HCT116 (cell line): ENCODE results near the gene TMEM132D.

Source experiments
- POLR2AphosphoS5 ChIP-seq: IDR thresholded peaks from 2 replicates; pipeline ENCODE4 v1.6.1; 2011; ENCODE audit warnings: mild to moderate bottlenecking, low read depth, low read length, moderate library complexity
- TF ChIP-seq, protein P1 (sequence below), 3 experiments: fragments of 200-600 bp in 1 of 3; sonication (generic) in 1 of 3; IDR thresholded peaks in 2 of 3; conservative IDR thresholded peaks in 1 of 3; 2 replicates each; pipeline ENCODE4 v1.5.1; 2012 to 2017; ENCODE audit warnings: low read depth in 2 of 3, low read length in 2 of 3, antibody characterized with exemption in 1 of 3, borderline replicate concordance in 1 of 3, control low read depth in 1 of 3, mild to moderate bottlenecking in 1 of 3, mixed read lengths in 1 of 3, mixed run types in 1 of 3, moderate library complexity in 1 of 3; ENCODE audit not compliant: insufficient read depth in 1 of 3

- TF ChIP-seq, protein P1, sequence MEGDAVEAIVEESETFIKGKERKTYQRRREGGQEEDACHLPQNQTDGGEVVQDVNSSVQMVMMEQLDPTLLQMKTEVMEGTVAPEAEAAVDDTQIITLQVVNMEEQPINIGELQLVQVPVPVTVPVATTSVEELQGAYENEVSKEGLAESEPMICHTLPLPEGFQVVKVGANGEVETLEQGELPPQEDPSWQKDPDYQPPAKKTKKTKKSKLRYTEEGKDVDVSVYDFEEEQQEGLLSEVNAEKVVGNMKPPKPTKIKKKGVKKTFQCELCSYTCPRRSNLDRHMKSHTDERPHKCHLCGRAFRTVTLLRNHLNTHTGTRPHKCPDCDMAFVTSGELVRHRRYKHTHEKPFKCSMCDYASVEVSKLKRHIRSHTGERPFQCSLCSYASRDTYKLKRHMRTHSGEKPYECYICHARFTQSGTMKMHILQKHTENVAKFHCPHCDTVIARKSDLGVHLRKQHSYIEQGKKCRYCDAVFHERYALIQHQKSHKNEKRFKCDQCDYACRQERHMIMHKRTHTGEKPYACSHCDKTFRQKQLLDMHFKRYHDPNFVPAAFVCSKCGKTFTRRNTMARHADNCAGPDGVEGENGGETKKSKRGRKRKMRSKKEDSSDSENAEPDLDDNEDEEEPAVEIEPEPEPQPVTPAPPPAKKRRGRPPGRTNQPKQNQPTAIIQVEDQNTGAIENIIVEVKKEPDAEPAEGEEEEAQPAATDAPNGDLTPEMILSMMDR (IDR thresholded peaks at IDR 0.05 in 2 of 3, conservative IDR thresholded peaks at IDR 0.05 in 1 of 3; ENCODE audit: borderline replicate concordance in 1 of 3, insufficient read depth in 1 of 3, low read depth in 2 of 3, low read length in 2 of 3) = no peak
- TF ChIP-seq POLR2AphosphoS5 = no peak
Measured at GRCh38 chr12:129305851-129306250, 598.0 kb downstream of the TMEM132D start.
